ENCODE measurements around the gene PLA2G2E.
"Not testable (repeated sequence)": the region's sequence is repeated elsewhere in the genome, so short reads cannot be mapped to it uniquely, and the experiment has no call there.

GRCh38 chr1:19880841-19881240 is 42.6 kb downstream of the PLA2G2E start:
- not testable (repeated sequence) for TF ChIP-seq CTCF, POLR2A (IDR thresholded peaks at IDR 0.05)
